ENCODE data around the gene ST8SIA3. TPM values are rescaled to one million over a fixed set of nuclear protein-coding genes. Genes with fewer than 3 reads are reported as not detected.
"Not testable (repeated sequence)": the region's sequence is repeated elsewhere in the genome, so short reads cannot be mapped to it uniquely, and the experiment has no call there.

ST8SIA3 gene
- total and polyA plus RNA-seq, 5 experiments from 2014 or later = not detected

DNA sequence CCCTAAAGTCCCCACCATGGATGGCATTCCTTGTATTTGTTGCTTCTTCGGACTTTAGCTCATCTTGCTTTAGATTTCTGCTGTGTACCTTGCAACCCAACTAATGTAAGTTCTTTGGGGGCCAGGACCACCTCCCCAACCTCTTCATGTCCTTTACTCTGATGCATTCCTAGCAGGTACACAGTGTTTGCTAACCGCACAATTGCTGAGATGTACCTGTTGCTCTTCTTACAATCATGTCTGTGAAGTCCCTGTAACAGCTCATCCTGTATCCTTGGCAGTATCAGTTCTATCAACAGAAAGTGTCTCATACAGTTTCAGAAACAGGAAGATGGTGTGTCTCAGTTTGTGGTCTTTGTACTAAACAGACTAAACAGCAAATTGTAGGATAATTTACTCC lies 24.1 kb downstream of the ST8SIA3 start:
- POLR2A ChIA-PET = no interaction called here
- Mint-ChIP-seq H3K9me3 (peaks cover 0 to 3% (median 0%) of the 10 kb centered on the region in 9 donors), H3K27me3 (peaks cover 13 to 36% (median 19%) of the 10 kb centered on the region in 5 donors)

DNA sequence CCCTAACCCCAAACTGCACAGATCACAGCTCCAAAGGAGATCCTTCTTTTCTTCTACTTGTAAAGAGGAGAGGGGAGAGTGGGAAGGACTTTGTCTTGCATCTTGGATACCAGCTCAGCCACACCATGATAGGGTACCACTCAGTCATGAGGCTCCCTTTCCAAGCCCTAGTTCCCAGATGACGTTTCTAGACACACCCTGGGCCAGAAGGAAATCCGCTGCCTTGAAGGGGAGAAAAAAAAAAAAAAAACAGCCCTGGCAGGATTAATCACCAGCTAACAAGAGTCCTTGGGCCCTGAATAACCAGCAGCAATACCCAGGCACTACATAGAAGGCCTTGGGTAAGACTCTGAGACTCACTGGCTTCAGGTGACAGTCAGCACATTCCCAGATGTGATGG lies 36.9 kb downstream of the ST8SIA3 start:
- H3K27me3 Mint-ChIP-seq = peaks cover 17 to 57% (median 26%) of the 10 kb centered on the region in 5 donors
- no peaks in the 10 kb centered on the region for H3K4me1 Mint-ChIP-seq
- no peak overlapping the region for H3K27ac Mint-ChIP-seq
- POLR2A ChIA-PET = no interaction called here
- no peaks in the 10 kb centered on the region for H3K36me3 Mint-ChIP-seq
- ATAC-seq = no peak
- no peak overlapping the region for H3K4me3 Mint-ChIP-seq
- H3K9me3 Mint-ChIP-seq = peaks cover 0 to 11% (median 4%) of the 10 kb centered on the region in 9 donors
- DNase-seq = no peak

More for the DNA sequence above, 24.1 kb downstream of the ST8SIA3 start:
- ATAC-seq (no peak), DNase-seq (no peak)
- Mint-ChIP-seq H3K36me3 (no peaks in the 10 kb centered on the region), H3K4me1 (no peaks in the 10 kb centered on the region), H3K4me3 (no peak overlapping the region), H3K27ac (no peak overlapping the region)

DNA sequence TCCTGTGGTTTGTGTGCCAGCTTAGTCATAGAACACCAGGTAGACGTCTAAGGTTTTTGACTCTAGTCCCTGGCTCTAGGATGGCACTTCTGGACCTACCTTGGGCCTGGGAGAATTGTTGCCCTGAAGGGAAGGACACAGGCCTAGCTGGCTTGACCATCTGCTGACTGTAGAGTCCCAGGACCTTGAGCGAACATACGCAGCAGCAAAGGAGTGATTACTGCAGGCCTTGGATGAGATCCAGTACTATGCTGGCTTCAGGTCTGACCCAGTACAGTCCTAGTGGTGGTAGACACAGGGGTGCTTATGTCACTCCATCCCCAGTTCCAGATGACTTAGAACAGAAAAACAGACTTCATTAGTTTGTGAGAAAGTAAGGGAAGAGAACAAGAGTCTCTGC lies 37.7 kb downstream of the ST8SIA3 start:
- no peak overlapping the region for H3K4me3 Mint-ChIP-seq

DNA sequence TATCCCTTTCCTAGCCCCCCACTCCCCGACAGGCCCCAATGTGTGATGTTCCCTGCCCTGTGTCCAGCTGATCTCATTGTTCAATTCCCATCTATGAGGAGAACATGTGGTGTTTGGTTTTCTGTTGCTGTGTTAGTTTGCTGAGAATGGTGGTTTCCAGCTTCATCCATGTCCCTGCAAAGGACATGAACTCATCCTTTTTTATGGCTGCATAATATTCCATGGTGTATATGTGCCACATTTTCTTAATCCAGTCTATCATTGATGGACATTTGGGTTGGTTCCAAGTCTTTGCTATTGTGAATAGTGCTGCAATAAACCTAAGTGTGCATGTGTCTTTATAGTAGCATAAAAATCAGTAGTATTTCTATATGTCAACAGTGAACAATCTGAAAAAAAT lies 42.4 kb downstream of the ST8SIA3 start:
- H3K4me3 Mint-ChIP-seq, ATAC-seq, H3K4me1 Mint-ChIP-seq, H3K36me3 Mint-ChIP-seq, POLR2A ChIA-PET, H3K27ac Mint-ChIP-seq, DNase-seq: not testable (repeated sequence)
- Mint-ChIP-seq H3K27me3 (peaks cover 15 to 43% (median 21%) of the 10 kb centered on the region in 5 donors), H3K9me3 (peaks cover 7 to 31% (median 11%) of the 10 kb centered on the region in 9 donors)

More for the DNA sequence above, 37.7 kb downstream of the ST8SIA3 start:
- POLR2A ChIA-PET = no interaction called here
- H3K27ac Mint-ChIP-seq = no peak overlapping the region
- peaks cover 3 to 14% (median 8%) of the 10 kb centered on the region in 9 donors for H3K9me3 Mint-ChIP-seq
- no peak for DNase-seq
- peaks cover 15 to 57% (median 26%) of the 10 kb centered on the region in 5 donors for H3K27me3 Mint-ChIP-seq
- ATAC-seq = no peak
- no peaks in the 10 kb centered on the region for H3K4me1 Mint-ChIP-seq
- no peaks in the 10 kb centered on the region for H3K36me3 Mint-ChIP-seq

DNA sequence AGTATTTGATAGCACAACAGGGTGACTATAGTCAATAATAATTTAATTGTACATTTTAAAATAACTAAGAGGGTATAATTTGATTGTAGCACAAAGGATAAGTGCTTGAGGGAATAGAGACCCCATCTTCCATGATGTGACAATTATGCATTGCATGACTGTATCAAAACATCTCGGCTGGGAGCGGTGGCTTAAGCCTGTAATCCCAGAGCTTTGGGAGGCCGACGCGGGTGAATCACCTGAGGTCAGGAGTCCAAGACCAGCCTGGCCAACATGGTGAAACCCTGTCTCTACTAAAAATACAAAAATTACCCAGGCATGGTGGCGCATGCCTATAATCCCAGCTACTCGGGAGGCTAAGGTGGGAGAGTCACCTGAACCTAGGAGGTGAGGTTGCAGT lies 44.5 kb downstream of the ST8SIA3 start:
- H3K27me3 Mint-ChIP-seq = peaks cover 7 to 35% (median 13%) of the 10 kb centered on the region in 5 donors
- POLR2A ChIA-PET, ATAC-seq, H3K4me3 Mint-ChIP-seq, H3K27ac Mint-ChIP-seq, H3K4me1 Mint-ChIP-seq, H3K36me3 Mint-ChIP-seq, DNase-seq: not testable (repeated sequence)
- H3K9me3 Mint-ChIP-seq = peaks cover 7 to 31% (median 9%) of the 10 kb centered on the region in 9 donors

DNA sequence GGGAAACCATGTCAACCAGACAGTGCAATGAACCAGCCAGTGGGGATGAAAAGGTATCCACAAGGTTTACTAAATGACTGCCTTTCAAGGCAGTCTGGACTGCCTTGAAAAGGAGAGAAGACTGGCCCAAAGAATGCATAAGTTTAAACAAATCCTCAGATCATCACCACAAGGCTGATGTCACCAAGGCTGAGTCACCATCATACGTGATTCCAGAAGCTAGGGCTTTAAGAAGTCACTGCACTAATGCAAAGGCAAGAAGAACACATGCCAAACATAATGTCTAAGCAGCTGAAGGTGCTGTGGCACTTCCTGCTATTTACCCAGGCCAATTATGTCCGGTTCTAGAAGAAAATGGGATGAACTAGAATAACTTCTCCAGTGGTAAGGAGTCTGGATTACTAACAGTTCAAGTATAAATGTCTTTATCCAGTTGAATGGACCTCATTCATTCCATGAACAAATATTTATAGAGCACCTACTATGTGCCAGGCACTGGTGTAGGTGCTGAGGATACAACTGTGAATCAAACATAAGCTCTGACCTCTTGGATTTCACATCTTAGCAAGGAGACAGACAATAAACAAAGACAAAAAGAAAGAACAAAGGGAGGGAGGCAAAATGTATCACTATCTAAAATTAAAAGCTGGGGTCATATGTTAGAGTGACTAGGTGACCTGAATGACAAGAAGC lies 45.2 kb downstream of the ST8SIA3 start:
- DNase-seq (no peak), ATAC-seq (no peak)
- H3K36me3 Mint-ChIP-seq = no peaks in the 10 kb centered on the region
- H3K4me1 Mint-ChIP-seq = no peaks in the 10 kb centered on the region
- H3K9me3 Mint-ChIP-seq = peaks cover 6 to 27% (median 9%) of the 10 kb centered on the region in 9 donors
- no peak overlapping the region for H3K4me3 Mint-ChIP-seq
- H3K27me3 Mint-ChIP-seq = peaks cover 7 to 36% (median 13%) of the 10 kb centered on the region in 5 donors
- POLR2A ChIA-PET = no interaction called here
- no peak overlapping the region for H3K27ac Mint-ChIP-seq

DNA sequence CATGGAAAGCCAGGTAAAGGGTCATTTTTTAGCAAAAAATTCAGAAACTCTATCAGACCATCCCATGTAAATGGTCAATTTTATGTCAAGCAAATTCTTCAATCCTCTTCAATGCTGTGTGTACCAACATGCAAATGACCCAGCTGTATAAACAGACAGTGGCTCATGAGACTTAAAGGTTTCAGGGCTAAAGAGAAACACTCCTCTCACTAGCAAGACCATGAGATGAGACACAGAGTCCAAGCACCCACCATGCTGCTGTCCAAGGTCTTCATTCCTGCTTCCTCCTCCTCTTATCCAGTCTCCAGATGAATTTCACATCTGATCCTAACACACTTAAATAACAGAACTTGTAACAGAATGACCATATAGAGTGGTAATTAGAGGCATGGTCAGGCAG lies 52.0 kb downstream of the ST8SIA3 start:
- ATAC-seq (no peak), DNase-seq (no peak)
- no peak overlapping the region for H3K4me3 Mint-ChIP-seq
- H3K9me3 Mint-ChIP-seq = peaks cover 2 to 10% (median 5%) of the 10 kb centered on the region in 9 donors
- no peak overlapping the region for H3K27ac Mint-ChIP-seq
- peaks cover 0 to 5% (median 0%) of the 10 kb centered on the region in 3 donors for H3K36me3 Mint-ChIP-seq
- POLR2A ChIA-PET = no interaction called here
- H3K4me1 Mint-ChIP-seq = no peaks in the 10 kb centered on the region
- peaks cover 13 to 73% (median 23%) of the 10 kb centered on the region in 5 donors for H3K27me3 Mint-ChIP-seq

DNA sequence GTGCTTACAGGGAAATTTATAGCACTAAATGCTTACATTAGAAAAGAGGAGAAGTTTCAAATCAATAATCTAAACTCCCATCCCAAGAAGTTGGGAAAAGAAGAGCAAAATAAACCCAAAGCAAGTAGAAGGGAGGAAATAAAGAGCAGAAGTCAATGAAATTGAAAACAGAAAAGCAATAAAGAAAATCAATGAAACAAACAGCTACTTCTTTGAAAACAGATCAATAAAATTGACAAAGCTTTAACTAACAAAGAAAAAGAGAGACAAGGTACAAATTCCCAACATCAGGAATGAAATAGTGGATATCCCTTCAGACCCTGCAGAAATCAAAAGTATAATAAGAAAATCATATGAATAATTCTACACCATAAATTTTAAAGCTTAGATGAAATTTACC lies 57.3 kb downstream of the ST8SIA3 start:
- Mint-ChIP-seq H3K36me3 (peaks cover 0 to 9% (median 0%) of the 10 kb centered on the region in 3 donors), H3K4me3 (no peak overlapping the region), H3K9me3 (peaks cover 4 to 17% (median 8%) of the 10 kb centered on the region in 9 donors), H3K27ac (no peak overlapping the region), H3K4me1 (no peaks in the 10 kb centered on the region), H3K27me3 (peaks cover 11 to 63% (median 20%) of the 10 kb centered on the region in 5 donors)
- POLR2A ChIA-PET = no interaction called here
- DNase-seq (no peak), ATAC-seq (no peak)

DNA sequence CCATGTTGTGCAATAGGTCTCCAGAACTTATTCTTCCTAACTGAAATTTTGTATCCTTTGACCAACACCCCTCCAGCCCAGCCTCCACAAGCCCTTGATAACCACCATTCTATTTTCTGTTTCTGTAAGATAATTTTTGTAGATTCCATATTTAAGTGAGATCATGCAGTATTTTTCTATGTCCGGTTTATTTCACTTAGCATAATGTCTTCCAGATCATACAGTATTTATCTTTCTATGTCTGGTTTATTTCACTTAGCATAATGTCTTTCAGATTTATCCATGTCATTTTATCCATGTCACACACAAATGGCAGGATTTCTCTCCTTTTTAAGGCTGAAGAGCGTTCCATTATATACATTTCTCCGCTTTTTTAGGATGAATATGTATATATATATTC lies 58.4 kb downstream of the ST8SIA3 start:
- Mint-ChIP-seq H3K9me3 (peaks cover 4 to 17% (median 8%) of the 10 kb centered on the region in 9 donors), H3K27ac (no peak overlapping the region), H3K36me3 (peaks cover 0 to 9% (median 0%) of the 10 kb centered on the region in 3 donors), H3K27me3 (peaks cover 14 to 63% (median 25%) of the 10 kb centered on the region in 5 donors), H3K4me3 (no peak overlapping the region), H3K4me1 (no peaks in the 10 kb centered on the region)
- ATAC-seq (no peak), DNase-seq (no peak)
- POLR2A ChIA-PET = no interaction called here

DNA sequence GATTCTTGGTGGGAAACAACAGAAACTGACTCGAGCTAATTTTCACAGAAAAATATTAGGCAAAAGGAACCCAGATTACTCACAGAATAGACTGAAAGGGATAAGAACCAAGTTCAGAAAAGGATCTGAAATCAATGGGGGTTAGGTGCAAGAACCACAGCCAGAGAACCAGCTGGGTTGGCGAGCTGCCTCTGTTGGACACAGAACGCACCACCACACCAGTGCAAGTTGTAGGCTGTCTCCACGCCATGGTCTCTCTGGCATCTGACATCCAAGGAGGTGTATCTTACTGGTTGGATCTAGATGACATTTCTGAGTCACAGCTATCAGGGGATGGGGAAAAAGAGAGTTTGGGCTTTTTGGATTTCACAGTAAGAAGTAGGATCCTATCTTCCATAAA lies 64.2 kb downstream of the ST8SIA3 start:
- DNase-seq (no peak), ATAC-seq (no peak)
- no peak overlapping the region for H3K27ac Mint-ChIP-seq
- peaks cover 19 to 51% (median 30%) of the 10 kb centered on the region in 5 donors for H3K27me3 Mint-ChIP-seq
- H3K36me3 Mint-ChIP-seq = peaks cover 0 to 6% (median 0%) of the 10 kb centered on the region in 3 donors
- no peaks in the 10 kb centered on the region for H3K4me1 Mint-ChIP-seq
- H3K9me3 Mint-ChIP-seq = peaks cover 5 to 11% (median 10%) of the 10 kb centered on the region in 9 donors
- H3K4me3 Mint-ChIP-seq = no peak overlapping the region
- POLR2A ChIA-PET = interaction anchor here (0.5 kb wide), 1 partner anchor 1931 kb away, joined by 3 read pairs; no protein-coding TSS in a partner anchor

Other genes starting within 250 kb of the ST8SIA3 start
- gene BOD1L2, start 205.5 kb upstream of the ST8SIA3 start, total RNA-seq = not detected
- not detected for gene BOD1L2, start 205.5 kb upstream of the ST8SIA3 start, polyA plus RNA-seq
- gene ONECUT2, start 82.8 kb downstream of the ST8SIA3 start, total RNA-seq = not detected
- gene ONECUT2, start 82.8 kb downstream of the ST8SIA3 start, polyA plus RNA-seq = not detected
- 10 to 100 TPM; 16.8 to 18.0 TPM for gene FECH, start 234.1 kb downstream of the ST8SIA3 start, total RNA-seq
- gene FECH, start 234.1 kb downstream of the ST8SIA3 start, polyA plus RNA-seq = 10 to 100 TPM; 16.5 to 24.5 (median 22.9) TPM

All from naive thymus-derived CD8-positive, alpha-beta T cell (primary cell).